AG04450 (cell line): ENCODE results near the gene TMEM61. TPM values are rescaled to one million over a fixed set of nuclear protein-coding genes. Genes with fewer than 3 reads are reported as not detected.

ENCODE experiments used
- CTCF ChIA-PET: fragments of 300-600, 350-600 bp; formaldehyde crosslinking; extraction: SDS; loops from one replicate; lab custom pipeline; 2022; ENCODE audit warnings: antibody characterized with exemption, inconsistent platforms; lab: Charles Lee
- POLR2A ChIA-PET: fragments of 350-600 bp; formaldehyde crosslinking; extraction: SDS; loops from one replicate; lab custom pipeline; 2021; ENCODE audit warnings: antibody characterized with exemption, inconsistent platforms; lab: Yijun Ruan, JAX
- DNase-seq: peaks from one replicate; pipeline ENCODE4 v3.0.0-alpha.2; 2011; ENCODE audit warnings: low read depth, low spot score
- H3K27ac ChIP-seq: one replicate; pipeline ENCODE4 v1.5.1; 2012; ENCODE audit warnings: low read depth, low read length, control low read depth
- H3K27me3 ChIP-seq: one replicate; pipeline ENCODE4 v1.6.0; 2012; ENCODE audit warnings: low read length; ENCODE audit not compliant: control insufficient read depth, insufficient read depth
- H3K4me3 ChIP-seq: 2 replicates; pipeline ENCODE4 v1.5.1; 2011; ENCODE audit warnings: mild to moderate bottlenecking, low read depth, low read length, control low read depth
- H3K9me3 ChIP-seq: 2 replicates; pipeline ENCODE4 v1.5.1; 2012; ENCODE audit warnings: low read length; ENCODE audit not compliant: control insufficient read depth, insufficient read depth
- CTCF ChIP-seq: IDR thresholded peaks from 2 replicates; pipeline ENCODE4 v1.5.1; 2011; ENCODE audit warnings: low read depth, low read length, control low read depth, inconsistent platforms
- polyA plus RNA-seq: library from polyadenylated mRNA; depleted of rRNA; stranded (reverse); fragments of >200 nt; gene quantifications from 2 replicates; pipeline ENCODE4 v1.2.3, GENCODE V29; 2011

The TMEM61 gene
- polyA plus RNA-seq, 1 experiment, result not detected

GRCh38 chr1:55001311-55001710 is 20.9 kb downstream of the TMEM61 start:
- Histone ChIP-seq H3K9me3 (peaks cover 3% of the 10 kb centered on the region; the same call in 1 of the 2 replicates), H3K27ac (no peak overlapping the region), H3K27me3 (peaks cover 49% of the 10 kb centered on the region), H3K4me3 (no peak overlapping the region)
- DNase-seq, result no peak
- POLR2A ChIA-PET, result no interaction called here
- CTCF ChIA-PET, result interaction anchor here (1.0 to 3.1 kb wide), 2 partner anchors 21 to 51 kb away, joined by 4 to 16 read pairs; no protein-coding TSS in a partner anchor
- no peak for TF ChIP-seq CTCF

GRCh38 chr1:55002686-55003085 is 22.3 kb downstream of the TMEM61 start:
- TF ChIP-seq CTCF, result no peak
- peaks cover 36% of the 10 kb centered on the region for H3K27me3 ChIP-seq
- no peak overlapping the region for H3K27ac ChIP-seq
- ChIA-PET POLR2A (no interaction called here), CTCF (interaction anchor here (1.5 to 3.1 kb wide), 3 partner anchors 20 to 58 kb away, joined by 5 to 16 read pairs (median 7); no protein-coding TSS in a partner anchor)
- H3K4me3 ChIP-seq, result no peak overlapping the region
- H3K9me3 ChIP-seq, result peaks cover 3% of the 10 kb centered on the region; the same call in 1 of the 2 replicates
- no peak for DNase-seq

- Histone ChIP-seq H3K27me3 (peaks cover 19% of the 10 kb centered on the region), H3K9me3 (peaks cover 14% of the 10 kb centered on the region), H3K4me3 (no peak overlapping the region), H3K27ac (no peak overlapping the region)
- DNase-seq, result no peak
- ChIA-PET CTCF (interaction anchor here (1.0 to 3.8 kb wide), 2 partner anchors 16 to 61 kb away, joined by 3 to 32 read pairs; no protein-coding TSS in a partner anchor), POLR2A (no interaction called here)
- TF ChIP-seq CTCF, result no peak
These were observed 25.1 kb downstream of the TMEM61 start for GRCh38 chr1:55005351-55006140.

- ChIA-PET CTCF (interaction anchor here (1.2 to 3.8 kb wide), 5 partner anchors 9 to 62 kb away, joined by 3 to 32 read pairs (median 7); no protein-coding TSS in a partner anchor), POLR2A (no interaction called here)
- TF ChIP-seq CTCF, result no peak
- H3K4me3 ChIP-seq, result no peak overlapping the region
- DNase-seq, result no peak
- H3K27ac ChIP-seq, result no peak overlapping the region
- peaks cover 14% of the 10 kb centered on the region for H3K9me3 ChIP-seq
- peaks cover 11% of the 10 kb centered on the region for H3K27me3 ChIP-seq
These were observed 26.5 kb downstream of the TMEM61 start for GRCh38 chr1:55006931-55007330.

- peaks cover 14% of the 10 kb centered on the region for H3K9me3 ChIP-seq
- POLR2A ChIA-PET, result no interaction called here
- CTCF ChIA-PET, result interaction anchor here (1.2 to 3.8 kb wide), 6 partner anchors 8 to 63 kb away, joined by 3 to 32 read pairs (median 6); no protein-coding TSS in a partner anchor
- peak; percentile 13 for DNase-seq
- H3K27me3 ChIP-seq, result peaks cover 12% of the 10 kb centered on the region
- no peak for TF ChIP-seq CTCF
- no peak overlapping the region for H3K27ac ChIP-seq
- no peak overlapping the region for H3K4me3 ChIP-seq
These were observed 27.2 kb downstream of the TMEM61 start for GRCh38 chr1:55007625-55008024.
